ENCODE measurements around the gene IGSF8.

Gene IGSF8

GRCh38 chr1:160089883-160090282 lies 8.5 kb downstream of the IGSF8 start:
- no peak for DNase-seq (ENCODE audit: extremely low read depth in 1 of 2, low read depth in 1 of 2)

- DNase-seq (ENCODE audit: extremely low read depth in 1 of 2, low read depth in 1 of 2) = no peak
Observed at GRCh38 chr1:160087118-160087662, 11.2 kb downstream of the IGSF8 start.

GRCh38 chr1:160086456-160086892 lies 11.9 kb downstream of the IGSF8 start:
- DNase-seq (ENCODE audit: extremely low read depth in 1 of 2, low read depth in 1 of 2) = no peak

- DNase-seq (ENCODE audit: extremely low read depth in 1 of 2, low read depth in 1 of 2) = peak; percentile 54 to 67
Observed at GRCh38 chr1:160085686-160086455, 12.5 kb downstream of the IGSF8 start.

- DNase-seq (ENCODE audit: extremely low read depth in 1 of 2, low read depth in 1 of 2) = no peak
Observed at GRCh38 chr1:160084771-160085321, 13.6 kb downstream of the IGSF8 start.

GRCh38 chr1:160083968-160084770 lies 14.2 kb downstream of the IGSF8 start:
- DNase-seq (ENCODE audit: extremely low read depth in 1 of 2, low read depth in 1 of 2) = peak in 1 of 2 donors; percentile 60

GRCh38 chr1:160082926-160083325 lies 15.5 kb downstream of the IGSF8 start:
- no peak for DNase-seq (ENCODE audit: extremely low read depth in 1 of 2, low read depth in 1 of 2)

- no peak for DNase-seq (ENCODE audit: extremely low read depth in 1 of 2, low read depth in 1 of 2)
Observed at GRCh38 chr1:160082487-160082886, 15.9 kb downstream of the IGSF8 start.

GRCh38 chr1:160081261-160081936 lies 17.0 kb downstream of the IGSF8 start, which contains the start of gene KCNJ9:
Gene KCNJ9 (plus strand): TSS chr1:160081538. CDS start chr1:160084031, 2,493 bp downstream.
- DNase-seq (ENCODE audit: extremely low read depth in 1 of 2, low read depth in 1 of 2) = no peak

- DNase-seq (ENCODE audit: extremely low read depth in 1 of 2, low read depth in 1 of 2) = no peak
Observed at GRCh38 chr1:160080381-160081100, 17.9 kb downstream of the IGSF8 start.

- DNase-seq (ENCODE audit: extremely low read depth in 1 of 2, low read depth in 1 of 2) = no peak
Observed at GRCh38 chr1:160079448-160079847, 19.0 kb downstream of the IGSF8 start.

GRCh38 chr1:160078512-160079195 lies 19.8 kb downstream of the IGSF8 start:
- no peak for DNase-seq (ENCODE audit: extremely low read depth in 1 of 2, low read depth in 1 of 2)

GRCh38 chr1:160077486-160077885 lies 20.9 kb downstream of the IGSF8 start:
- no peak for DNase-seq (ENCODE audit: extremely low read depth in 1 of 2, low read depth in 1 of 2)

GRCh38 chr1:160076295-160076694 lies 22.1 kb downstream of the IGSF8 start:
- no peak for DNase-seq (ENCODE audit: extremely low read depth in 1 of 2, low read depth in 1 of 2)

GRCh38 chr1:160075836-160076235 lies 22.6 kb downstream of the IGSF8 start:
- DNase-seq (ENCODE audit: extremely low read depth in 1 of 2, low read depth in 1 of 2) = no peak

- DNase-seq (ENCODE audit: extremely low read depth in 1 of 2, low read depth in 1 of 2) = no peak
Observed at GRCh38 chr1:160074865-160075264, 23.6 kb downstream of the IGSF8 start.

GRCh38 chr1:160071289-160071688 lies 27.1 kb downstream of the IGSF8 start:
- no peak for DNase-seq (ENCODE audit: extremely low read depth in 1 of 2, low read depth in 1 of 2)

- peak; percentile 53 to 61 for DNase-seq (ENCODE audit: extremely low read depth in 1 of 2, low read depth in 1 of 2)
Observed at GRCh38 chr1:160070243-160071163, 27.9 kb downstream of the IGSF8 start.

All from activated CD8-positive, alpha-beta memory T cell treated with anti-CD3 and anti-CD28 coated beads for 1 hour (primary cell).